PC-3 (cell line): Measurements from ENCODE around the gene TDG.

Source experiments
- EZH2 ChIP-seq: fragments of 300-600 bp; sonication (generic); IDR thresholded peaks from one replicate; pipeline ENCODE4 v1.6.1; 2017; ENCODE audit warnings: antibody characterized with exemption, mild to moderate bottlenecking, low read length; ENCODE audit not compliant: unreplicated experiment
- EZH2phosphoT487 ChIP-seq: fragments of 300-600 bp; sonication (generic); IDR thresholded peaks from 2 replicates; pipeline ENCODE4 v1.6.1; 2018; ENCODE audit warnings: mild to moderate bottlenecking, antibody characterized with exemption, low read length, borderline replicate concordance
- TF ChIP-seq, protein P1 (sequence below): fragments of 300-600 bp; sonication (generic); conservative IDR thresholded peaks from 2 replicates; pipeline ENCODE4 v1.5.1; 2017; ENCODE audit warnings: antibody characterized with exemption, low read depth, mild to moderate bottlenecking, low read length

DNA sequence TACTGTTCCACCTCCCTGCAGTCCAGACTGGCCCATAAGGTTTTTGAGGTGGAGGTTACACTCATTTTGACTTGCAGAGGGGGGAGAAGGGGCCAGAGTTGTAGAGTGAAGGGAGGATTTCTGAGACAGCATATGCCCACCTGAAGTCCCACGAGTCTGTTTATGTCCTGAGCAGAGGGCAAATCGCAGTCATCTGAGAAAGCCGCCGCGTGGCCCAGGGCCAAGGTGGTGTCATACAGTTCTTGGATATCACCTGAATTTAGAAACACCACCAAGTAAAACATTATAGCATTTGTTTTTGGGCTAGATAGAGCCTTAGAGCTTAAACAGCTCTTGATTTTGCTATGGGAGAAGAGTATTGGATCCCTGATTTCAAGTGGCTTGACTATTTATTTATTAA lies 30.9 kb downstream of the TDG start:
- TF ChIP-seq, protein P1, sequence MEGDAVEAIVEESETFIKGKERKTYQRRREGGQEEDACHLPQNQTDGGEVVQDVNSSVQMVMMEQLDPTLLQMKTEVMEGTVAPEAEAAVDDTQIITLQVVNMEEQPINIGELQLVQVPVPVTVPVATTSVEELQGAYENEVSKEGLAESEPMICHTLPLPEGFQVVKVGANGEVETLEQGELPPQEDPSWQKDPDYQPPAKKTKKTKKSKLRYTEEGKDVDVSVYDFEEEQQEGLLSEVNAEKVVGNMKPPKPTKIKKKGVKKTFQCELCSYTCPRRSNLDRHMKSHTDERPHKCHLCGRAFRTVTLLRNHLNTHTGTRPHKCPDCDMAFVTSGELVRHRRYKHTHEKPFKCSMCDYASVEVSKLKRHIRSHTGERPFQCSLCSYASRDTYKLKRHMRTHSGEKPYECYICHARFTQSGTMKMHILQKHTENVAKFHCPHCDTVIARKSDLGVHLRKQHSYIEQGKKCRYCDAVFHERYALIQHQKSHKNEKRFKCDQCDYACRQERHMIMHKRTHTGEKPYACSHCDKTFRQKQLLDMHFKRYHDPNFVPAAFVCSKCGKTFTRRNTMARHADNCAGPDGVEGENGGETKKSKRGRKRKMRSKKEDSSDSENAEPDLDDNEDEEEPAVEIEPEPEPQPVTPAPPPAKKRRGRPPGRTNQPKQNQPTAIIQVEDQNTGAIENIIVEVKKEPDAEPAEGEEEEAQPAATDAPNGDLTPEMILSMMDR: no peak
- TF ChIP-seq EZH2 (no peak), EZH2phosphoT487 (no peak)
